Epithelial cell of esophagus (primary cell): ENCODE results near the gene SPATA18.

ENCODE experiments used
- DNase-seq: peaks from one replicate; pipeline ENCODE4 v3.0.0; 2010; ENCODE audit warnings: low read depth
- H3K4me3 ChIP-seq: 2 replicates; pipeline ENCODE4 v1.5.1; 2011; ENCODE audit warnings: mild to moderate bottlenecking, low read length, control low read depth
- CTCF ChIP-seq: IDR thresholded peaks from 2 replicates; pipeline ENCODE4 v1.5.1; 2011; ENCODE audit warnings: low read depth, mild to moderate bottlenecking, low read length, control low read depth, inconsistent platforms; ENCODE audit not compliant: insufficient read depth; ENCODE audit errors: missing control alignments

Gene SPATA18

GRCh38 chr4:52102587-52102986 lies 51.5 kb downstream of the SPATA18 start:
- no peak overlapping the region for H3K4me3 ChIP-seq
- TF ChIP-seq CTCF = no peak
- DNase-seq = peak; percentile 90

- peak; percentile 41 for DNase-seq
- H3K4me3 ChIP-seq = no peak overlapping the region
- peak; percentile 40 for TF ChIP-seq CTCF
Measured at GRCh38 chr4:52103319-52103718, 52.2 kb downstream of the SPATA18 start.

- peak; percentile 11 for DNase-seq
- no peak for TF ChIP-seq CTCF
- H3K4me3 ChIP-seq = no peak overlapping the region
Measured at GRCh38 chr4:52105276-52105675, 54.2 kb downstream of the SPATA18 start.

GRCh38 chr4:52106191-52106590 lies 55.1 kb downstream of the SPATA18 start:
- no peak for TF ChIP-seq CTCF
- H3K4me3 ChIP-seq = no peak overlapping the region
- no peak for DNase-seq

- no peak overlapping the region for H3K4me3 ChIP-seq
- DNase-seq = no peak
- no peak for TF ChIP-seq CTCF
Measured at GRCh38 chr4:52106660-52107059, 55.6 kb downstream of the SPATA18 start.

GRCh38 chr4:52107336-52107735 lies 56.2 kb downstream of the SPATA18 start:
- H3K4me3 ChIP-seq = no peak overlapping the region
- no peak for TF ChIP-seq CTCF
- no peak for DNase-seq

- no peak for TF ChIP-seq CTCF
- no peak for DNase-seq
- no peak overlapping the region for H3K4me3 ChIP-seq
Measured at GRCh38 chr4:52107745-52108144, 56.6 kb downstream of the SPATA18 start.
